ENCODE results near the gene OSTN.

OSTN gene

DNA sequence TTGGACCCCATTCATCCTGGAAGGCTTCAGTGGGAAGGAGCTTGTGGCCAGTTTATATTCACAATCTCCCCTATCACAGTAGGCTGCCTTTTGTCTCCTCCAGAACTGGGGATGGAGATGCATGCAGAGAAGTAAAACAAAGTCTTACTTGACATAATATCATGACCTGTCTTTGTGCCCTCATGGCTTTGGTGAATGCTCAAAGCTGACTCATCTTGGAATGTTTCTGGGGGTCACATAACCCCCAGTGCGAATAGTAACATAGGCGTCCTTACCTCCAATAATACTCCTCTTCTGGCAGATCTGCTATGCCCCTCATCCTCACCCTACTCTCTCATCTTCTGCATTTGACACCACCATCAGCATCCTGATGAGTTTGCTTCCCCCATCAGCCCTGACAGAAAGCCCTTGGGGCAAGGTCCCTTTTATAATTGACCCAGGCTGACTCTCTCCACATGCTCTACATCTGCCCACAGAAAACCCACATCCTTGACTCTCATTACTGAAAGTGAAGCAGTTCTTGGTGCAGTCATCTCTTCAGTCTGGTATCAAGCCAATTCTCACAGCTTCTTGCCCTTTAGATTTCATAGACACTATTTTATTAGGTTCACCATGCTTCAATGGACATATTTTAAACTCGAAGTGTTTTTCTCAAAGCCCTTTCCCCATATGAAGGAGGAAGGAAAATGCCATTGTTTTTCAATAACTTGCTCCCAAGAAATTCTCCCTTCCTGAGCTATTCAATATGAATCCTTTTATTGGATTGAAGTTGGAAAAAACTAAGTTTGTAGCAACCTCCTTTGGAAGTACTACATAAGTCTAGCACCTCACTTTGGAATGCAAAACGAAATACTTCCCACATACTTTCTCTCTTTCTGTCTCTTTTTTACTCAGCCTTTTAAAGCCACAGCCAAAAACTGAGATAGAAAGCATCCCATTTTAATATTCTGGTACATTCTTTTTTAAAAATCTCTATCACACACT is 36.6 kb downstream of the OSTN start:
- DNase-seq, result no peak

DNA sequence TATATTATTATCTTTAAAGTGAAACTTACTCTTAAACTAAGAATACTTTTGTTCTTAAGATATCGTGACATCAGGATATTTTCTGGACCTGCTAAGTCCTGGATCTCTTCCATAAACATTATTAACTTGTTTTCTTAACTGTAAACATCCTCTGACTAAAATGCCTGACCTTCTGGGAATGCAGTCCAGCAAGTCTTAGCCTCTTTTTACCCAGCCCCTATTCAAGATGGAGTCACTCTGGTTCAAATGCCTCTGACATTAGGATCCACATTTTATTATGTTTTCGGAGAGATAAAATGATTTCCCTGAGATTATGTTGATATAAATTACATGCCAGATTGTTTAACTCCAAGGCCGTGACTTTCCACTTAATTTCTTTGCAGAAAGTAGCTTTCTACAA is 37.6 kb downstream of the OSTN start:
- no peak for DNase-seq

DNA sequence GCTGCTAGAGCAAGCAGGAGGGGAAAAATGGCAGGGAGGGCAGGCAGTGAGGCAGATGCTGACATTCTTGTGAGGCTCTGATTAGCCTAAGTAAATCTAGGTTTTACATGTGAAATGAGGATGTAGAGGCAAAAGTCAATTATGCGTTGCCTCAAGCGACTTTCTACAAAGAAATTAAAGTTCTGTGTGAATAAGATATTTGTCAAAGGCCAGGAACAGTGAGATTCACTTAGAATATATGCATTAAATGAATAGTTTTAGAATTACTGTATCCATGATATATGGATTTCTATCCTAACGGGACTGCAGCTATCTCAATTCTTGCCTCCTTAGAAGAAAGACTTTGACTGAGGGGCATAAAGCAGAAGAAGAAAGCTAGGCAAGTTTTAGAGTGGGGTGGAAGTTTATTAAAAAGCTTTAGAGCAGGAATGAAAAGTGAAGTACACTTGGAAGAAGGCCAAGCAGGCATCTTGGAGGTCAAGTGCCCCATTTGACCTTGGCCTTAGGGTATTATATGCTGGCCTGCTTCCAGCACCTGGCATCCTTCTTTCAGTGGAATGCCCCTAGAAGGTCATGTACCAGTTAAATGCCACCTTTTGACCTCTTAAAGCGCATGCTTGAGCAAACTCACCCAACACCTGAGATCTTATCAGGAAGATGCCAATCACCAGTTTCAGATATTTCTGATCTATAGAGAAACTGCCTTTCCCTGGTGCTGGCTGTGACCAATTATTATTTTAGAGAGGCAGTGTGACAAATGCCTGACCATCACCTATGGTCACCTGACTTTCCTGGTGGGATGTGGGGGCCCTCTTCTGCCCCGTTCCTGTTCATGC is 38.2 kb downstream of the OSTN start:
- DNase-seq, result no peak

GRCh38 chr3:191238321-191238817 is 39.3 kb downstream of the OSTN start:
- no peak for DNase-seq

DNA sequence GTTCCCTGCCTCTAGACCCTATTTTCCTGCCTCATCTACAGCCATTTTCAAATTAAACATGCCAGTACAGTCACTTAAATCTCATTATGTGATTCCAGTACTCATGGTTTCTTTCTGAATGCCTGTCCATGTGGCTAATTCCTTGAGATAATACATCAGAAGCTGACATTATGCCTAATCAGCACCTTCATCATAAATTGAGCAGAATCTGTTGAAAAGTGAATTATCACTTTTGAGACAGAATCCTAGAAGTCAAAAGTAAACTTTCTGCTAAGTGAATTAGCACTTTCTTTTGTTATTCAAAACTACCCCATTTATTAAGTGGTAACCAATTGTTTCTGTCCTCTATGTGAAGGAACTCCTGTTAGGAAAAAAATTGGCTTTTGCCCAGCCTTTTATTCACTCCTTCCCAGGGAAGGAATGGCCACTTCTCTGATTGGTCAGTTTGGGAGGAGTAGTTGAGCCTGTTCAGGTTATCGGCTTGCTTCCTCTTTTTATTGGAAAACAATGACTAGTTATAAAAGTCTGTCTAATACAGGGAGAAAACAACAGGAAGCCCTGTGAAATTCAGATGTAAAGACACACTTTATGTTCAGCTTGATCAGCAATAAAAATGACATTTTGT is 40.5 kb downstream of the OSTN start:
- no peak for DNase-seq

DNA sequence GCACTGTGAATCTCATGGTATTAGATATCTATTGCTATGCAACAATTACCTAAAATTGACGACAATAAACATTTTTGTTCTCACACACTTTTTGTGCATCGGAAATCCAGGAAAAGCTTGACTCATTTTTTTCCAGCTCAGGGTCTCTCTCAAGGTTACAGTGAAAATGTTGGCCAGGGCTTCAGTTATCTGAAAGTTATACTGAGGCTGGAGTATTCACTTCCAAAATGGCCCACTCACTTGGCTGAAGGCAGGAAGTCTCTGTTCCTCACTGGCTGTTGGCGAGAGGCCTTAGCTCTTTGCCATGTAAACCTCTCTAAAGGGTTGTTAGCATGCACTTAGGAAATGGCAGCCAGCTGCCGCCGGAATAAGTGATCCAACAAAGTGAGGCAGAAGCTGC is 41.4 kb downstream of the OSTN start:
- DNase-seq, result no peak

DNA sequence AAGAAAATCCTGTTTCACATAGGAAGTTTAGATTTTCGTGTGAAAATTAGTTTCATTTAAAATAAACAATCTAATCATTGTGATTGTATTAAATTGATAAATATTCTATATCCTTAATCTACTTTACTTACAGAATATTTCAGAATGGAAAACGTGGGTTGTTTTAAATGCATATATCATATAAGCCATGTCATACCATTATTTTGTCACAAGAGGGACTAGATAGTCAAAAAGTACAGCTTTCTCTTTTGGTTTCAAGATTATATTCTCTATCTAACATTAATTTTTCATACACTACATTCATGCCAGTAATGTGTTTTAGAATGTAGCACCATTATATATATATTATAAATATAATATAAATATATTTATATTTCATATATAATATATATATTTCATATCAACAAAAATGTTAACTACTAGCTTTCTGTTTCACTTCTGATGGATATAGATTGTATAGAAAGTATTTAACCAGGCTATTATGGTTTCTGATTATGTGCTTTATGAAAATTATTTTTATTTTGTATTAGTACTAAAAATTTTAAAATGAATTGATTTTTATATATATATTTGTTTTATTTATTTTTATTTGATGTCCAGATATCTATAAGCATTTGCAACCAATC is 45.3 kb downstream of the OSTN start:
- no peak for DNase-seq

- DNase-seq, result peak in 1 of 2 donors; percentile 20
These were observed 47.0 kb downstream of the OSTN start for GRCh38 chr3:191246034-191246433.

DNA sequence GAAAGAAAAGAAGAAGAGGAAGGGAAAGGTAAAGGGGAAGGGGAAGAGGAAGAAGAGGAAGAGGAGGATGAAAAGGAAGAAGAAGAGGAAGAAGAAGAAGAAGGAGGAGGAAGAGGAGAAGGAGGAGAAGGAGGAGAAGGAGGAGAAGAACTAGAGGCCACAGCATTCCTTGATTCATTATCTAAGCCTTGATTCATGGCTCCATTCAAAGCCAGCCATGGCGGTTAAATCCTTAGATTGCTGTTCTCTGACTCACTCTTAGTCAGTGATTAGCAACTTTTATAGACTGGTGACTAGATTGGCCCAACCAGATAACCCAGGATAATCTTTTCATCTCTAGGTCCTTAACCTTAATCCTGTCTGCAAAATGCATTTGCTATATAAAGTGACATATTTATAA is 47.6 kb downstream of the OSTN start:
- no peak for DNase-seq

- no peak for DNase-seq
These were observed 54.2 kb downstream of the OSTN start for GRCh38 chr3:191253089-191253799.

DNA sequence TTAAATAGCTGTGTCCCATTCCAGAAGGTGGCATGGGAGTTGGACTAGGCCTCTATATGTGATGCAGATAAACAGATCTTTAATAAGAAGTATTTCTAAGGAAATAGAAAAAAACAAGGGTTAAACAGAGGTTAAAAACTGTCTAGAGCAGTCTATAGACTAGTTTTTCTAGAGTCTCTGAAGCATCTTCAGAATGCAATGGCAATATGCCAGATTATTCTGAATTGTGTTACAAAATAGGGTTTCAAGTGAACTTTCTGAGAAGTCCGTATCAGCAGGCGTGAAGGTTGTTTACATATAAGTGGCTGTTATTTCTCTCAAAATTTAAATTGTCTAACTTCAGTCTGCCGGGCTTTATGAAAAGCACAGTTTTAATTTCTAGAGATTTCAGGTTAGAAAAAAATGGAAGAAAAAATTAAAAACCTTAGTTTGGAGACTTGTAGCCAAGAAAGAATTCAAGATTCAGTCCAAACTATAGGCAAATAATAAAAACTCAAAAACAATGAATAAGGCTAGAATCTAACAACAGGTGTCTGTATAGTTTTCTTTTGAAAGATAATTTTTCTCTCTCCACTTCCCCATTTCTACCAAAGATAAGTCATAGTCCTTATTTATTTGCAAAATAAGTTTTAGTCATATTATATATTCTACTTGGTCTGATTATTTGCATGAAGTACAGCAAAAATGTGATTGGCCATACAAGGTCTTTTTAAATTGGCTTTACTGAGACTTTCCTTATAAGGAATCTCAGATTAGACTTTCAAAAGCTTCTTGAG is 55.2 kb downstream of the OSTN start:
- DNase-seq, result no peak

- no peak for DNase-seq
These were observed 56.1 kb downstream of the OSTN start for GRCh38 chr3:191255156-191255555.

GRCh38 chr3:191256405-191256804 is 57.4 kb downstream of the OSTN start:
- no peak for DNase-seq

DNA sequence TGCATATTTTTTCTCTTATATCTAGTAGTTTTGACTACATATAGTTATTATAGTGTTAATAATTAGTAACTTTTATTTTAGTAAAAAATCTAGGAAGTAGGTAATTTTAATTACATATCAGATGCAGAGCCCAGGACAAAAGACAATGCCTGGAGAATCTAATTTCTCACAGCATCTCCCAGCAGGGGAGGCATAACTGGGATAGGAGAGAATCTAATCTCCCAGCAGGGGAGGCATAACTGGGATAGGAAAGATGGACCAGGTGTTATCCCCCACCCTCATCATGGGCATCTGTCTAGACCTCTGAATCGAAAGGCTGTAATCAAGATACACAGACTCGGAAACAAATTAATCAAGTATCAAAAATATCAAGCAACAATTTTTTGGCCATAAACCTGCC is 58.2 kb downstream of the OSTN start:
- no peak for DNase-seq

GRCh38 chr3:191259486-191259885 is 60.4 kb downstream of the OSTN start:
- no peak for DNase-seq

DNA sequence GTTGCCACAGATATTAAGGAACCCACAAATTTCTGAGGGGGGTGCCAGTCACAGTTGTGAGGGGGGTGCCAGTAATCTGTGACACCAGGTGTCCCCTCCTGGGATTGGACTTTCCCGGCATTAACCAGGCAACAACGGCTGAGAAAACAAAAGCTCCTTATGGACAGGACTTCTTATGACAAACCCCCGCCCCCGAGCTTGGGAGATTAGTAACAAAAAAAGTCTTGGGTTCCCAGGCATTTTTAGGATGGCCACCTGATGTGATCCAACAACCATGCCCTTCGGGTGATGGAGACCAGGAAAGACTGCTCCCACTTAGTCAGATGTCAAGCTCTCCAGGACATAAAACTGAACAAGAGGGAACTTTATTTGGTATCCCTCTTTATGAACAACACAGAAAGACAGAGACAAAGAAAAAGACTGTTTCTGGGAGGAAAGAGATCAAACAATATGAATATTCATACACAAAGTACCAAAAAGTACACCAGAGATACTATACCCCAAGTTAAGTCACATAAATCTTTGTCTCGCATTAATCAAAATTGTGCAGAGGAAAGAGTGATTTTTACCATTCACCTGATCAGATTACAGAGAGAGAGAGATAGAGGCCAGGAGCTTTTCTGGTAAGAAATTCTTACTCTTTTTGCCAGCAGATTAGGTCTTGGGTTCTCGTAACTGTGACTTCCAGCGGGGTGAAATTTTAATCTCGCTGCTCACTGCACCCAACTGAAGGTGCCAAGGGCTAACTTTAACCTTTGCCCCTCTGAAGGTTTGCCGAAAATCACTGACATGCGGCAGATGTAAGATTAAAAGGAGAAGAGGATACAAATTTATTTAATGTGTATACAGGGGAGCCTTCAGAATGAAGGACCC is 61.6 kb downstream of the OSTN start:
- DNase-seq, result no peak

DNA sequence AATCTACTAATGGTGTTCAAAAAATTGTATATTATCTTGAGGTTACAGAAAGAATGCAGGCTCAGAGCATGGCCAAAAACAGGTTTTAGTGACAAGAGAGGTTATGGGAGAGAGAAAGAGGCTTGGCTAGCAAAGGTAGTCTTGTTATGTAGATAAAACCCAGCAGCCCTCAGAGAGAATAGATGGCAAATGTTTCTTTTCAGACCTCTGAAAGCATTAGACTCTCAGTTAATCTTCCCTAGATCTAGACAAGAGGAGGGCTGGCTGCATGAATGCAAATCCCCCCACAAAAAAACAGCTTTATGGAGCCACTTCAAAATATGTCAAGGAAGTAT is 62.2 kb downstream of the OSTN start:
- no peak for DNase-seq

- no peak for DNase-seq
These were observed 63.6 kb downstream of the OSTN start for GRCh38 chr3:191262650-191263049.

GRCh38 chr3:191263365-191263764 is 64.3 kb downstream of the OSTN start:
- DNase-seq, result no peak

DNA sequence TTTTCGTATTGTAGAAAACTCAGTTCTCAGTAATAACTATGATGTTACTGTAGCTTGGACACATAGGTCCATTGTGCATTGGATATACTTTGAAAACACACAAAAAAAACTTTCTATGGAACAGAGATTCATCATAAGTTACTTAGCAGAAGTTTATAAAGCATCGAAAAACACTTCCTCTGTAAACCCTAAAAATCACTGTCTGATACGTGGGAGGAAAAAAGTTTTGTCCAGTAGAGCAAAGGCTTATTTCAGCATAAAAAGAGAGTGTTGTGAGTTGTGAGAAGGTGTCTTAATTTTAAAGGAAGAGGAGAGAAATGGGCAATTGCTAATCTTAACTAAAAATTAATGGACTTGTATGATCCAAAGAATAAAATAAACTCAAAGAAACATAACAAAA is 64.8 kb downstream of the OSTN start:
- DNase-seq, result no peak

All from bone marrow (tissue), 2 donors.